ENCODE data around the gene ANKRD28. TPM values are rescaled to one million over a fixed set of nuclear protein-coding genes. Genes with fewer than 3 reads are reported as not detected.
"Not testable (repeated sequence)": the region's sequence is repeated elsewhere in the genome, so short reads cannot be mapped to it uniquely, and the experiment has no call there.

The ANKRD28 gene
- total RNA-seq, 1 donor from 2014 or later: 21.6 TPM

- no peaks in the 10 kb centered on the region for H3K27me3 ChIP-seq (ENCODE audit: low read depth)
- H3K27ac ChIP-seq (replicated peaks): no peak overlapping the region
- intact Hi-C loops (cut with micrococcal nuclease): no loop called here
- no peak for TF ChIP-seq CTCF (IDR thresholded peaks at IDR 0.05; ENCODE audit: borderline replicate concordance)
- H3K9me3 ChIP-seq (replicated peaks): no peaks in the 10 kb centered on the region
- peaks cover 12% of the 10 kb centered on the region for H3K4me1 ChIP-seq
- H3K4me3 ChIP-seq: no peak overlapping the region
- peaks cover 9% of the 10 kb centered on the region for H3K36me3 ChIP-seq
- DNase-seq: no peak
These were observed 46.9 kb downstream of the ANKRD28 start for GRCh38 chr3:15750879-15751278.

DNA sequence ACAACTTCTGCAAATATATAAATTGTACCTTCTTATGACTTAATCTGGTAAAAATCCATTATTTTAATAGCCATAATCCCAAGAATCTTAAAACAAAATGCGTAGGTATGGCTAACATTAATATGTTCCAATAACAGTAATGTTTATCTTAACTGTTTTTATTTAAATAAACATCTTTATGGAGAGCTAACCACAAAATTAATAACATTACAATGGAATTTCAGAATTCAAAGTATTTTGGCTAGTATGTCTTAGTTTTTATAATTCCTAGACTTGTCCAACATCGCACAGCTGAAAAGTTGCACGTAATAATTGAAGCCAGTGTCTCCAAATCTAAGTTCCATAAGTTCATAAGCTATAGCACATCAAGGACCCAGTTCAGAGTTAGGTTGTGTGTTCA, 47.6 kb downstream of the ANKRD28 start:
- TF ChIP-seq CTCF (IDR thresholded peaks at IDR 0.05; ENCODE audit: borderline replicate concordance): no peak

GRCh38 chr3:15745896-15746295, 51.9 kb downstream of the ANKRD28 start:
- intact Hi-C loops (cut with micrococcal nuclease); H3K4me1 ChIP-seq; DNase-seq; H3K4me3 ChIP-seq; H3K9me3 ChIP-seq (replicated peaks); H3K27ac ChIP-seq (replicated peaks); H3K27me3 ChIP-seq (ENCODE audit: low read depth): not testable (repeated sequence)
- peaks cover 11% of the 10 kb centered on the region for H3K36me3 ChIP-seq

More for the DNA sequence above, 47.6 kb downstream of the ANKRD28 start:
- H3K36me3 ChIP-seq: peaks cover 9% of the 10 kb centered on the region
- no peak for DNase-seq
- H3K9me3 ChIP-seq (replicated peaks): no peaks in the 10 kb centered on the region
- H3K4me3 ChIP-seq: no peak overlapping the region
- no peak overlapping the region for H3K27ac ChIP-seq (replicated peaks)
- H3K27me3 ChIP-seq (ENCODE audit: low read depth): no peaks in the 10 kb centered on the region
- intact Hi-C loops (cut with micrococcal nuclease): no loop called here
- H3K4me1 ChIP-seq: peaks cover 12% of the 10 kb centered on the region

DNA sequence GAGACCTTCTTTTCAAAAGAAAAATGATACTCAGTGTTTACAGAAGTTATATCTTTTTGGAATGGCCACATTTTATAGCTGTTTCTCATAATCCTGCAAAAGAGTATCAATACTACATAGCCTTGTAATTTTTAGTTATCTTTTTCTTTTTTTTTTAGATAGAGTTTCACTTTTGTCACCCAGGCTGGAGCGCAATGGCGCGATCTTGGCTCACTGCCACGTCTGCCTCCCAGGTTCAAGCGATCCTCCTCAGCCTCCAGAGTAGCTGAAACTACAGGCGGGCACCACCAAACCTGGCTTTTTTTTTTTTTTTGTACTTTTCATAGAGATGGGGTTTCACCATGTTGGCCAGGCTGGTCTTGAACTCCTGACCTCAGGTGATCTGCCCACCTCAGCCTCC, 53.6 kb downstream of the ANKRD28 start:
- Histone ChIP-seq H3K27me3 (ENCODE audit: low read depth) (no peaks in the 10 kb centered on the region), H3K4me1 (no peaks in the 10 kb centered on the region), H3K27ac (replicated peaks) (no peak overlapping the region), H3K9me3 (replicated peaks) (peaks cover 13% of the 10 kb centered on the region), H3K4me3 (no peak overlapping the region), H3K36me3 (peaks cover 21% of the 10 kb centered on the region)
- no peak for TF ChIP-seq CTCF (IDR thresholded peaks at IDR 0.05; ENCODE audit: borderline replicate concordance)
- intact Hi-C loops (cut with micrococcal nuclease): no loop called here
- DNase-seq: no peak

DNA sequence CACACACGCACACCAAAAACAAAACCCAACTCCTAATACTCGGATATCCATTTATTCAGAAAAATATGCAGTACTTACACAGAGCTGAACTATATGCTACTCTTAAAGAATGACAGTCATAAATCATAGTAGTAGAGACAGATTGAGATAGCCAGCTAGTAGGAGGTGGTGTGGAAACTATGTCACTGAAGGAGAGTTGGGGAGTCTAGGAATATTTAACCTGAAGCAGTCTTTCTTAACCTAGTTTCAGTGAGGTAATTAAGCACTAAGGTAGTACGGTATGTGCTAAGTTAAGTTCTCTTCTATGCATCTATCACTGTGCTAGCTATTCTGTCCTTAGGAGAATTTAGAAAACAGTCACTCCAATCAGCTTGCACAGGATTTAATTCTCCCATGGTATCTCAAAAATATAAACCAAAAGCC, 54.2 kb downstream of the ANKRD28 start:
- Histone ChIP-seq H3K36me3 (peaks cover 23% of the 10 kb centered on the region), H3K9me3 (replicated peaks) (peaks cover 19% of the 10 kb centered on the region), H3K27me3 (ENCODE audit: low read depth) (no peaks in the 10 kb centered on the region), H3K27ac (replicated peaks) (no peak overlapping the region), H3K4me1 (no peaks in the 10 kb centered on the region), H3K4me3 (no peak overlapping the region)
- intact Hi-C loops (cut with micrococcal nuclease): no loop called here
- no peak for DNase-seq
- TF ChIP-seq CTCF (IDR thresholded peaks at IDR 0.05; ENCODE audit: borderline replicate concordance): no peak

- Histone ChIP-seq H3K36me3 (peaks cover 25% of the 10 kb centered on the region), H3K9me3 (replicated peaks) (peaks cover 32% of the 10 kb centered on the region)
- DNase-seq; H3K27ac ChIP-seq (replicated peaks); H3K4me3 ChIP-seq; intact Hi-C loops (cut with micrococcal nuclease); H3K4me1 ChIP-seq; H3K27me3 ChIP-seq (ENCODE audit: low read depth): not testable (repeated sequence)
These were observed 55.5 kb downstream of the ANKRD28 start for GRCh38 chr3:15742236-15742635.

DNA sequence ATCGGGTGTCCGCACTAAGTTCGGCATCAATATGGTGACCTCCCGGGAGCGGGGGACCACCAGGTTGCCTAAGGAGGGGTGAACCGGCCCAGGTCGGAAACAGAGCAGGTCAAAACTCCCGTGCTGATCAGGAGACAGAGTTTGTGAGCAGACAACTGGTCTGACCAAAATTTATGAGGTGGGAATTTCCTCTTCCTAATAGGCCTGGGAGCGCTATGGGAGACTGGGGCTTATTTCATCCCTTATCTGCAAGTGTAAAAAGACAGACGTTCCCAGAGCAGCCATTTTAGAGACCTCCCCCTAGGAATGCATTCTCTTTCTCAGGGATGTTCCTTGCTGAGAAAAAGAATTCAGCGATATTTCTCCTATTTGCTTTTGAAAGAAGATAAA, 59.2 kb downstream of the ANKRD28 start:
- H3K27me3 ChIP-seq (ENCODE audit: low read depth); H3K27ac ChIP-seq (replicated peaks); DNase-seq; H3K4me1 ChIP-seq; H3K4me3 ChIP-seq; intact Hi-C loops (cut with micrococcal nuclease): not testable (repeated sequence)
- peaks cover 42% of the 10 kb centered on the region for H3K36me3 ChIP-seq
- peaks cover 32% of the 10 kb centered on the region for H3K9me3 ChIP-seq (replicated peaks)

All from left ventricle myocardium inferior (tissue), 1 donor.